ENCODE data around the gene CLCA2. TPM values are rescaled to one million over a fixed set of nuclear protein-coding genes. Genes with fewer than 3 reads are reported as not detected.

CLCA2 gene
- polyA plus RNA-seq, 1 donor (not counting 4 experiments of a cell fraction or from before 2014, with no cell fraction given), result 407 TPM

DNA sequence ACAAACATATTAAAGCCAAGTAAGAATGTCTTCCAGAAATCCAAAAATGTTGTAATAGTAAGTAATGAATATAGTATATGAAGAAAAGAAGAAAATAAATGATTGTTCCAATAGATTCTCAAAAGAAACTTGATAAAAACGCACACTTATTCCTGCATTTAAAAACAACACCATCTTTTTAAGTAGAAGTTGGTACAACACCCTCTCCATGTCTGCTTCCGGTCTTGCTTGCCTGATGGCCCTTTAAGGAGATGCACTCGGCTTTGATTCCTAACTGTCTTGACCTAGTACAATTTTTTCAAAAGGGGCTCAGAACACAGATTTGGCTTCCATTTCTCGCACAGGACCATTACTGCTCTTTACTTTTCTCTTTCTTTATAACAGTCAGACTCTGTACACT lies 53.7 kb downstream of the CLCA2 start:
- Histone ChIP-seq H3K36me3 (ENCODE audit: control insufficient read depth in 2 of 2, extremely low read depth in 1 of 2, insufficient read depth in 2 of 2, low read length in 2 of 2) (no peaks in the 10 kb centered on the region), H3K79me2 (ENCODE audit: control insufficient read depth, insufficient read depth, low read length) (no peaks in the 10 kb centered on the region), H2AFZ (ENCODE audit: control insufficient read depth, low read length) (no peak overlapping the region), H3K27me3 (ENCODE audit: control insufficient read depth, extremely low read depth, insufficient read depth, low read length) (no peaks in the 10 kb centered on the region), H3K9ac (ENCODE audit: control insufficient read depth, extremely low read depth, insufficient read depth, low read length) (no peak overlapping the region), H3K27ac (ENCODE audit: control insufficient read depth, insufficient read depth, low read length) (no peak overlapping the region), H3K4me1 (ENCODE audit: control insufficient read depth, extremely low read depth, insufficient read depth, low read length) (no peaks in the 10 kb centered on the region), H3K9me3 (ENCODE audit: control insufficient read depth, low read depth, low read length) (no peaks in the 10 kb centered on the region), H4K20me1 (ENCODE audit: control insufficient read depth, extremely low read depth, insufficient read depth, low read length) (no peaks in the 10 kb centered on the region), H3K9me1 (ENCODE audit: control insufficient read depth, extremely low read depth, insufficient read depth, low read length) (no peaks in the 10 kb centered on the region), H3K4me3 (ENCODE audit: control insufficient read depth in 2 of 3, extremely low read depth in 1 of 3, insufficient read depth in 2 of 3, low read depth in 1 of 3, low read length in 3 of 3) (no peak overlapping the region), H3K4me2 (ENCODE audit: control insufficient read depth, extremely low read depth, insufficient read depth, low read depth, low read length) (no peak overlapping the region)
- DNase-seq (ENCODE audit: low read depth, low spot score), result no peak
- FAIRE-seq, result no peak
- TF ChIP-seq, protein P1, sequence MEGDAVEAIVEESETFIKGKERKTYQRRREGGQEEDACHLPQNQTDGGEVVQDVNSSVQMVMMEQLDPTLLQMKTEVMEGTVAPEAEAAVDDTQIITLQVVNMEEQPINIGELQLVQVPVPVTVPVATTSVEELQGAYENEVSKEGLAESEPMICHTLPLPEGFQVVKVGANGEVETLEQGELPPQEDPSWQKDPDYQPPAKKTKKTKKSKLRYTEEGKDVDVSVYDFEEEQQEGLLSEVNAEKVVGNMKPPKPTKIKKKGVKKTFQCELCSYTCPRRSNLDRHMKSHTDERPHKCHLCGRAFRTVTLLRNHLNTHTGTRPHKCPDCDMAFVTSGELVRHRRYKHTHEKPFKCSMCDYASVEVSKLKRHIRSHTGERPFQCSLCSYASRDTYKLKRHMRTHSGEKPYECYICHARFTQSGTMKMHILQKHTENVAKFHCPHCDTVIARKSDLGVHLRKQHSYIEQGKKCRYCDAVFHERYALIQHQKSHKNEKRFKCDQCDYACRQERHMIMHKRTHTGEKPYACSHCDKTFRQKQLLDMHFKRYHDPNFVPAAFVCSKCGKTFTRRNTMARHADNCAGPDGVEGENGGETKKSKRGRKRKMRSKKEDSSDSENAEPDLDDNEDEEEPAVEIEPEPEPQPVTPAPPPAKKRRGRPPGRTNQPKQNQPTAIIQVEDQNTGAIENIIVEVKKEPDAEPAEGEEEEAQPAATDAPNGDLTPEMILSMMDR (optimal IDR thresholded peaks at IDR 0.05 in 1 of 3, IDR thresholded peaks at IDR 0.05 in 1 of 3, conservative IDR thresholded peaks at IDR 0.05 in 1 of 3; ENCODE audit: extremely low read depth in 1 of 3, insufficient read depth in 2 of 3, low read length in 3 of 3), result no peak
- TF ChIP-seq EZH2 (IDR thresholded peaks at IDR 0.05; ENCODE audit: low read length), result no peak
- dilution Hi-C loops (cut with MboI; ENCODE audit: extremely low pct_ligation_motif_present, low sequenced_read_pairs), result no loop called here

DNA sequence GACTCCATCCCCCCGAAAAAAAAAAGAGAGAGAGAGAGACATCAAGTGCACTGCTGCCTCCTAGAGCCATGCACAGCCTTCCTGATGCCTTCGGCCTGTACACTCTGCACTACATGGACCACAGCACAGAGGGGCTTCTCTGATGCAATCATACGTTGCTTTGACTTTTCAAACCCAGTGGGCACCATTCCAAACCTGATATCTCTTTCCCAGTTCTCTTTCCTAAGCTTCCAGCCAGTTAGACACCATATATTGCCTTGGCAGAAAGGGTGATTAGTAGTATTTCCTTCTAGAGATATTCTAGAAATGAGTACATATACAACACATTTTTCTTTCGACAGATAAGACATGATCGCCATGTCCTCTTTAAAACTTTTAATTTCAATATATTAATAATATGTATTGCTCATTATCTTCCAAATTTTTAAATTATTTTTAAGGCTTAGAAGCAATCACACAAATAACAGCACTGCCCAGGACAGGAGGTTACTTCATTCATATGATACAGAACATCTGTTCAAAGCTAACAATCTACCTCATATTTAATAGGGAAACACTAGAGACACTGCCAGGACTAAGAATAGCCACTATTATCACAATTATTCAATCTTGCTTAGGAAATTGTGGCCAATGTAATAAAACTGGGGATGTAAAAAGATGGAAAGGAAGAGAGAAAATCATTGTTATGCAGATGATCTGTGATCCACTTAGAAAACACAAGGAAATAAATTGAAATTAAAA lies 54.6 kb downstream of the CLCA2 start:
- H4K20me1 ChIP-seq (ENCODE audit: control insufficient read depth, extremely low read depth, insufficient read depth, low read length), result no peaks in the 10 kb centered on the region
- DNase-seq (ENCODE audit: low read depth, low spot score), result no peak
- TF ChIP-seq, protein P1 (optimal IDR thresholded peaks at IDR 0.05 in 1 of 3, IDR thresholded peaks at IDR 0.05 in 1 of 3, conservative IDR thresholded peaks at IDR 0.05 in 1 of 3; ENCODE audit: extremely low read depth in 1 of 3, insufficient read depth in 2 of 3, low read length in 3 of 3), result no peak
- no peak for TF ChIP-seq EZH2 (IDR thresholded peaks at IDR 0.05; ENCODE audit: low read length)
- H3K36me3 ChIP-seq (ENCODE audit: control insufficient read depth in 2 of 2, extremely low read depth in 1 of 2, insufficient read depth in 2 of 2, low read length in 2 of 2), result no peaks in the 10 kb centered on the region
- no peaks in the 10 kb centered on the region for H3K27me3 ChIP-seq (ENCODE audit: control insufficient read depth, extremely low read depth, insufficient read depth, low read length)
- H2AFZ ChIP-seq (ENCODE audit: control insufficient read depth, low read length), result no peak overlapping the region
- no peak overlapping the region for H3K9ac ChIP-seq (ENCODE audit: control insufficient read depth, extremely low read depth, insufficient read depth, low read length)
- dilution Hi-C loops (cut with MboI; ENCODE audit: extremely low pct_ligation_motif_present, low sequenced_read_pairs), result no loop called here
- FAIRE-seq, result no peak
- H3K9me3 ChIP-seq (ENCODE audit: control insufficient read depth, low read depth, low read length), result no peaks in the 10 kb centered on the region
- H3K4me1 ChIP-seq (ENCODE audit: control insufficient read depth, extremely low read depth, insufficient read depth, low read length), result no peaks in the 10 kb centered on the region
- H3K79me2 ChIP-seq (ENCODE audit: control insufficient read depth, insufficient read depth, low read length), result no peaks in the 10 kb centered on the region
- no peaks in the 10 kb centered on the region for H3K9me1 ChIP-seq (ENCODE audit: control insufficient read depth, extremely low read depth, insufficient read depth, low read length)
- H3K4me2 ChIP-seq (ENCODE audit: control insufficient read depth, extremely low read depth, insufficient read depth, low read depth, low read length), result no peak overlapping the region
- H3K27ac ChIP-seq (ENCODE audit: control insufficient read depth, insufficient read depth, low read length), result no peak overlapping the region
- H3K4me3 ChIP-seq (ENCODE audit: control insufficient read depth in 2 of 3, extremely low read depth in 1 of 3, insufficient read depth in 2 of 3, low read depth in 1 of 3, low read length in 3 of 3), result no peak overlapping the region

Data from keratinocyte (primary cell).